Daoy (cell line): ENCODE measurements around the gene VCX2. TPM values are rescaled to one million over a fixed set of nuclear protein-coding genes. Genes with fewer than 3 reads are reported as not detected.
"Not testable (repeated sequence)": the region's sequence is repeated elsewhere in the genome, so short reads cannot be mapped to it uniquely, and the experiment has no call there.

Source experiments
- DNase-seq: peaks from one replicate; pipeline ENCODE4 v3.0.0-alpha.2; 2015; ENCODE audit warnings: low read depth
- total RNA-seq: library from RNA; depleted of rRNA; stranded (reverse); fragments of >200 nt; shearing (Covaris generic); gene quantifications from 2 replicates; pipeline ENCODE4 v1.2.3, GENCODE V29; 2014; rRNA removed

Gene VCX2
- total RNA-seq, 1 experiment from 2014 or later, result not detected

GRCh38 chrX:8122538-8122937 is 48.5 kb downstream of the VCX2 start:
- no peak for DNase-seq

GRCh38 chrX:8121391-8121790 is 49.7 kb downstream of the VCX2 start:
- not testable (repeated sequence) for DNase-seq

Other genes starting within 250 kb of the VCX2 start
- gene PNPLA4, start 243.9 kb downstream of the VCX2 start, total RNA-seq, result 2.2 and 3.0 TPM in 2 replicates